UCSD-AML1 (cell line): ENCODE measurements around the gene CPTP.

Source experiments
- DNase-seq: peaks from one replicate; lab custom pipeline; 2025; ENCODE audit not compliant: unreplicated experiment; lab: John Stamatoyannopoulos, UW

Gene CPTP

GRCh38 chr1:1317420-1317819 is 7.2 kb upstream of the CPTP start:
- DNase-seq, result no peak

- DNase-seq, result no peak
These were observed 6.4 kb upstream of the CPTP start for GRCh38 chr1:1318131-1318652.

- no peak for DNase-seq
These were observed 5.6 kb upstream of the CPTP start for GRCh38 chr1:1318777-1319645.

- no peak for DNase-seq
These were observed 5.0 kb upstream of the CPTP start for GRCh38 chr1:1319646-1319941.

GRCh38 chr1:1320666-1321448 is 3.7 kb upstream of the CPTP start:
- no peak for DNase-seq

GRCh38 chr1:1321477-1321876 is 3.1 kb upstream of the CPTP start:
- no peak for DNase-seq

- no peak for DNase-seq
These were observed 2.2 kb upstream of the CPTP start for GRCh38 chr1:1322418-1322817.

GRCh38 chr1:1322952-1323351 is 1.6 kb upstream of the CPTP start:
- DNase-seq, result no peak

GRCh38 chr1:1324084-1324523 is 498 bp upstream of the CPTP start:
- no peak for DNase-seq

- no peak for DNase-seq
These were observed 879 bp downstream of the CPTP start for GRCh38 chr1:1325288-1326074.

- no peak for DNase-seq
These were observed 1.5 kb downstream of the CPTP start for GRCh38 chr1:1326075-1326605.

- DNase-seq, result no peak
These were observed 2.7 kb downstream of the CPTP start for GRCh38 chr1:1327291-1327690.

- no peak for DNase-seq
These were observed 3.7 kb downstream of the CPTP start for GRCh38 chr1:1328254-1328653.

GRCh38 chr1:1329304-1330210 is 5.0 kb downstream of the CPTP start:
- no peak for DNase-seq

GRCh38 chr1:1330366-1331067 is 5.9 kb downstream of the CPTP start:
- DNase-seq, result no peak

GRCh38 chr1:1331068-1331965 is 6.7 kb downstream of the CPTP start, which contains the start of gene TAS1R3:
Gene TAS1R3, plus strand, starts transcription at chr1:1331280. Its CDS starts 66 bp downstream, at chr1:1331346.
- no peak for DNase-seq

GRCh38 chr1:1332031-1332755 is 7.6 kb downstream of the CPTP start:
- no peak for DNase-seq
